HG02759 (cell line): Measurements from ENCODE around the gene MYL10.
"Not testable (repeated sequence)": the region's sequence is repeated elsewhere in the genome, so short reads cannot be mapped to it uniquely, and the experiment has no call there.

ENCODE experiments used
- ATAC-seq: cut with Tn5 transposase; IDR thresholded peaks from one replicate; pipeline ENCODE4 v1.9.1; 2021; ENCODE audit warnings: mild to moderate bottlenecking, moderate library complexity; ENCODE audit not compliant: unreplicated experiment

The MYL10 gene

DNA sequence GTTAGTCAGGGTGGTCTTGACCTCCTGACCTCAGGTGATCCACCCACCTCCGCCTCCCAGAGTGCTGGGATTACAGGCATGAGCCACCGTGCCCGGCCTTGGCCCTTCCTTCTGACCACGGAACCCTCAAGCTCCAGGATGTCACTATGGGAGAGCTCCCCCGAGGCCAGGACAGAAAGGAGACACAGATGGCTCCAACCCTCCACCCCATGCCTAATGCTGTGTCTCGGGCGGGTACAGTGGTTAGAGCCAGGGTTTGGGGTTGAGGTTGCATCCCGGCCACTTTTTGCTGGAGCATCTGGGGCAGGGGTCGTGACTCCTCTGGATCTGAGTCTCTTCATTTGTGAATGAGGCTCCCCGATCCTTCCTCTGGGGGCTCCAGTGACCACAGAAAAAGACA is 8.1 kb downstream of the MYL10 start:
- ATAC-seq: no peak

- no peak for ATAC-seq
Measured at GRCh38 chr7:101620395-101620794, 8.7 kb downstream of the MYL10 start.

DNA sequence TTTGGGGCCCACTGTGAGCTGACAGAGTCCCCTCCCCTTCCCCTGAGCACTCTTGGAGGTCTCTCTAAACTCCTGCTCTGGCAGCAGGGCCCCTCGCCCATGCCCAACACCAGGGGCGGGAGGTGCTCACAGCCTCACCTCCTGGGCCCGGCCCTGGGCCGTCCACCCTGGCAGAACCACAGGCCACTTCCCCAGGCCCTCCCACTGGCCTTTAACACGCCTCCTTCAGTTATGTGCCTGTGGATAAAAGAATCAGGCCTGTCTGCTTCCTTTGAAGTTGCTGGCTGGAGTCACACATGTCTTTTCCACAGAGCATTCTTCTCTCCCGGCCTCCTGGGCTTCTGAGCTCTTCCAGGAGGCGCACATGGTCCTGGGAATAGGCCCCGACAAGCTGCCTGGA is 10.2 kb downstream of the MYL10 start:
- no peak for ATAC-seq

DNA sequence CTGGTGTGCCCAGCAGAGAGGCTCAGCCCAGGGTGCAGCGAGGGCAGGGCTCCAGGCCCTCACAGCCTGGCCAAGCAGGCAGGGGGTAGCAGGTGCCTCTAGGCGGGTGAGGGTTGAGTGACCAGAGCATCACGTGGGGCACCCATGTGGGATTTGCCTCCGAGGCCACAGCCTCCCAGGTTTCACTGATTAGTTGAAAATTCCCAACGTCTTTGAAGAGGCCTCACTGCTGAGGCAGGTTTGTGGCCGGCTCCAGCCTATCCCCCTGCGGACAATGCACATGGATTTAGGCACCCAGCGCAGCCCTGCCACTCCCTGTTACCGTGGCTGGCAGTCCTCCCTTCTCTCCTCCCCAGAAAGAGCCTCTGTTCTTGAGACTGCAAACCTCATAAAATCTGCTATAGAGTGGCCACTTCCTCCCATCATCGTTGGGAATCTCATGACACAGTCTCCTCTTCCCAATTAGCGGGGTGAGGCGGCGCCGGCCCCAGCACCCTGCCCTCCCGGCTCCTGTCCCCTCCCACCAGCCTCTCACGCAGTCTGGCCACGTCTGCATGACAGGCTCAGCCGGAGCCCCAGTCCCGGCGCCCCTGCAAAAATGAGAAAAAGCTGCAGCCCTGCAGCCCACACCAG is 10.8 kb downstream of the MYL10 start:
- ATAC-seq: no peak

GRCh38 chr7:101617451-101618206 is 11.5 kb downstream of the MYL10 start:
- no peak for ATAC-seq

- ATAC-seq: no peak
Measured at GRCh38 chr7:101615446-101615845, 13.7 kb downstream of the MYL10 start.

DNA sequence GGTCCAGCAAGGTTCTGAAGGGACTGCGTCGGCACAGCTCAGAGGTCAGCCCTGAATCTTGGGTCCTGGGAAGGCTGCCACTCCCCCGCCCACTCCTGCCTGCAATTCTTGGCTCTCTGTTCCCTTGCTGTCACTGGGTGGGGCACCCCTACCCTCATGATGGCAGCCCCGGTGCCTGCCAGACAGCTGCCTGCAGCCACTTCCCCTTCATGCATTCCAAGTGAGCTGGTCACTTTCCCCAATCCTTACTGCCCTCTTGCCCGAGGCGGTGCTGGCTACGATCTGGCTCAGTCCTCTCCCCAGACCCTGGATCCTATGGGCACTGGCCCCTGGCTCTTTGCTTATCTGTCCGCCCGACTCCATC is 14.2 kb downstream of the MYL10 start:
- ATAC-seq: no peak

DNA sequence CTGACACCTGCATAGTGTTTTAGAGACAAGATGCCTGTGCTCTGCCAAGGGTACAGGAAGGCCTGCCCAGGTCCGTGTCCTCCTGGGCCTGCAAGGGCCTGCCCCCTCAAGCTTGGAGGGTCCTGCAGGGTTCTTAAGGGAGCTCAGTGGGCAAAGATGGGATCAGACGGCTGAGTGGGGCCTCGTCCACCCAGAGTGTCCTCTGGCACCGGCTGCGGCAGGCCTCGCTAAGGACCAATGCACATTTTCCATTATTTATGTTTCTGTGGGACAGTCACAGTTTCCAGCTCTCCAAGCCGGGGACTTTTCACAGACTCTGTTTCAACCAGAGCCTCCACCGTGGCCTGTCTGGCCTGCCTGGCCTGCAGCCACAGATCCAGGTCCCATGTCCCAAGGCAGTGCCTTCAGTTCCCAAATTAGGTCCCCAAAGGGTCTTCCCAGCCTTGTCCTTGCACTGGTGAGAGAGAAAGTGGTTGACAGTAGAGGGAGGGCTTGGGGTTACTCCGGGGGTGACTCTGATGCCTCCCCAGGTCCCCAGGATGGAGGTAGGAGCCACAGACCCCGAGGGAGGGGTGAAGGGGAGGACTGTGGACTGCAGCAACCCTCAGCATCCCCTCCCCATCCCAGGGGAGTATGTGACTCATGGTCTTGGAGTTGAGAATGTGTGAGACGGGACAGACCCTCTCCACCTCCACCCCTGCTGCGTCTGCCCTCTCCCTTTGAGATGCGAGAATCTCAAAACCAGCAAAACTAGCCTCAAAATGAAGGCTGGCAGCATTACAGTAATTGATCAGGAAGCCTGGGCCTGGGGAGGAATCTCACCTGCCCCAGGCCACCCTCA is 14.8 kb downstream of the MYL10 start:
- no peak for ATAC-seq

GRCh38 chr7:101612885-101613515 is 16.1 kb downstream of the MYL10 start:
- no peak for ATAC-seq

- no peak for ATAC-seq
Measured at GRCh38 chr7:101608772-101609713, 20.1 kb downstream of the MYL10 start.

DNA sequence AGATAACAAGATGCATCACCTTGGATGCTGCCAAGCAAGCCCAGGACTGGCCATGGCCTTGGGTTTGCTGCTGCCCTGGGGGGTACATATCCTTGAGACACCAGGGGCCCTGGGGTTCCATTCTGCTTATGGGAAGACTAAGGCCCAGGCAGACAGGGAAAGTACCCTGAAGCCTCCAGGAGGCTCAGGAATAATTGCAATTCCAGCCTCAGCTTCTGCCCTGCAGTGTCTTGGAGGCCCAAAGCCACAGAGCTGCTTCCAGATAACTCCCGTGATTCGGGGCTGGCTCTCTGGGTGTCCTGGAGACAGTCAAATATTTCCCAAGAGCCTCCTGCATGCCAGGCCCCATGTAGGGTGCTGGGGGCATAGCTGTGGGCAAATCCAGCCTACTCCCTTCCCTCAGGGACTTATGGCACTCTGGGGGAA is 22.6 kb downstream of the MYL10 start:
- no peak for ATAC-seq

DNA sequence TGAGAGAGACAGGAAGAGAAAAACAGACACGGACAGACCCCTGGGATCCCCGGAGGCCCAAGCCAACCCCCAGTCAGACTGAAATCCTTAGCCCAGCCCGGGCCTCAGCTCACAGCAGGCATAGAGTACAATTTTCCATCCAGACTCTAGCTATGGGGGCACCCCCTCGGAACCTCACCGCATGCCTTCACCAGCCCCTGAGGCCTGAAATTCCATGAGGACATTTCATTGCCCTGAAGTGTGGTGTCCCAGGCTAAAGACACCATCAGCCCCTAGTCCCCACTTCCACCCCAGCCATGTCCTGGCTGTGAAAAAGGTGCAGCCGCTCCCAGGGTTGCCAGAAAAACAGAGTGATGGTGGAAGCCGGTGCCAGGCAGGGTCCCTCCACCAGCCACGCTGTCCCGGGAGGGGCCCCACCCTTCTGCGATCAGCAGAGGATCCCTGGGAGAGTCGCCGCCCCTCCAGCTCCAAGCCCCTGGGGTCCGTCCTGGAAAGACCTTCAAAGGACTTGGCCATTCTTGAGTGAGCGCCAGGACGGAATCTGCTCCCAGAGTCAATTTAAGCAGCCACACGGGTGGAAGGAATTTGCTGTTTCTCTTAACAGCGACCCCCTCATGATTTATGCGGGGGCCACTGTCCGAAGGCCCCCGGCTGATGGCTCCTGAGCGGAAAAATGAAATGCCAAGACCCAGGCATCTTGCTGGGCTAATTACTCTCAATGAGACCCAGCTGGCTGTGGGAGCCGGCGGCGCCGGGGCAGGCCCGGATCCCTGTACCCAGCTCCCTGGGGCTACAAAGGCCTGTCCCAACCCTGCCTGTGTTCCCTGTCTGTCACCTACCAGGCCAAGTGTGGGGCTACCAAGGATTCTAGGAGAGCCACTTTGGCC is 23.2 kb downstream of the MYL10 start:
- no peak for ATAC-seq

DNA sequence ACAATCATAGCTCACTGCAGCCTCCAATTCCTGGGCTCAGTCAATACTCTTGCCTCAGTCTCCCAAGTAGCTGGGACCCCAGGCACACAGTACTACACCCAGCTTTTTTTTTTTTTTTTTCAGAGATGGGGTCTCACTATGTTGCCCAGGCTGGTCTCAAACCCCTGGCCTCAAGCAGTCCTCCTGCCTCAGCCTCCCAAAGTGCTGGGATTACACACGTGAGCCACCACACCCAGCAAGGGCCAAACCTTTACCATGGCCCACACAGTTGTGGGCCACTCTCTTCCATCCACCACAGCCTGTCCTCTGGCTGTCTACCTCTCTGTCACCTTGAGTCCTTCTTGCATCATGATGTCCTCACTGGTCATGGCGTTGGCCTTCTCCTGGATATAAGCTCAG is 24.2 kb downstream of the MYL10 start:
- ATAC-seq: not testable (repeated sequence)

DNA sequence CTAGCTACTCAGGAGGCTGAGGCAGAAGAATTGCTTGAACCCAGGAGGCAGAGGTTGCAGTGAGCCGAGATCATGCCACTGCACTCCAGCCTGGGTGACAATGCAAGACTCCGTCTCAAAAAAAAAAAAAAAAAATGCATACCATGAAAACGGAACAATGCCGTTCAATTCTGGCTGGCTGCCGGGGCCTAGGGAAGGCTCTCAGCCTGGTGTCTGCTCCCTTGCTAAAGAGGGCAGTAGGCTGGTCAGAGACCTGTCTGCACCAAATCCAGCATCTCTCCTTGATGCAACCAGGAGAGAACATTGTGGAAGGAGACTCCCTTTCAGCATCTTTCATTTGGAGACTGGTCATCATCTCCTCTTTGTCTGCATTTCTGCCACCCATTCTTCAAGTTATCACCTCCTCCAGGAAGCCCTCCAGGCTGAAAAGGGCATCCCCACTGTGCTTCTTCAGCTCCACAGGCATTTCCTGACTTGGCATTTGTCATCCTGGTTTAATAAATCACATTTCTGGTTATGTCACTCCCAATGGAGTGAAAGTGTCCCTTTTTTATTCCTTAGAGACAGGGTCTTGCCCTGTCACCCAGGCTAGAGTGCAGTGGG is 24.7 kb downstream of the MYL10 start:
- no peak for ATAC-seq

GRCh38 chr7:101602484-101603241 is 26.4 kb downstream of the MYL10 start:
- ATAC-seq: no peak

GRCh38 chr7:101602082-101602481 is 27.0 kb downstream of the MYL10 start:
- no peak for ATAC-seq

DNA sequence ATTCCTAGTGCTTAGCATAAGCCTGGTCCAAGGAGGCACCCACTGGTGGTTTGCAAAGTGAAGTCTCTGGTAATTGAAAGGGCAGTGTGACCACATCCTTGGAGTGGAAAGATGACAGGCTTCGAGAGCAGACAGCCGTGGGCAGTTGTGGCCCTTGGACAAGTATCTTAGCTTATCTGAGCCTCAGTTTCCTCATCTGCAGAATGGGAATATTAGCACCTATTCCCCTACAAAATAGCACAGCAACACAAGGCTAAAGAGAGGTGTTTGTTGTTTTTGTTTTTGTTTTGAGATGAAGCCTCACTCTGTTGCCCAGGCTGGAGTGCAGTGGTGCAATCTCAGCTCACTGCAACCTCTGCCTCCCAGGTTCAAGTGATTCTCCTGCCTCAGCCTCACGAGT is 29.3 kb downstream of the MYL10 start:
- no peak for ATAC-seq
